Measurements from ENCODE around the gene TAS2R14.

DNA sequence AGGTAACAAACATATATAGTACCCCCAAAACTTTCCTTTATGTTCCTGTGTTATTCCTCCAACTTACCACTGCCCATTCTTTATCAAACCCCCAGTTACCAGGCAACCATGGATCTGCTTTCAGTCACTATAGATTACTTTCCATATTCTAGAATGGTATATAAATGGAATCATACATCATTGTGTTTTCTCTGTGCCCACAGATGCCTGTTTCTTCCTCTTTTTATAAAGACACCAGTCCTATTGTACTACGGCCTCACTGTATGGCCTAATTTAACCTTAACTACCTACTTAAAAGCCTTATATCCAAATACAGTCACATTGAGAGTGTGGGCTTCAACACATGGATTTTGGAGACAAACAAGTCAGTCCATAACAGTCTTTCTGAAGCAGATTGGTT, 2.6 kb downstream of the TAS2R14 start:
- no peak for TF ChIP-seq POLR2AphosphoS5 (IDR thresholded peaks at IDR 0.05; ENCODE audit: low read depth, low read length)
- TF ChIP-seq, protein P1, sequence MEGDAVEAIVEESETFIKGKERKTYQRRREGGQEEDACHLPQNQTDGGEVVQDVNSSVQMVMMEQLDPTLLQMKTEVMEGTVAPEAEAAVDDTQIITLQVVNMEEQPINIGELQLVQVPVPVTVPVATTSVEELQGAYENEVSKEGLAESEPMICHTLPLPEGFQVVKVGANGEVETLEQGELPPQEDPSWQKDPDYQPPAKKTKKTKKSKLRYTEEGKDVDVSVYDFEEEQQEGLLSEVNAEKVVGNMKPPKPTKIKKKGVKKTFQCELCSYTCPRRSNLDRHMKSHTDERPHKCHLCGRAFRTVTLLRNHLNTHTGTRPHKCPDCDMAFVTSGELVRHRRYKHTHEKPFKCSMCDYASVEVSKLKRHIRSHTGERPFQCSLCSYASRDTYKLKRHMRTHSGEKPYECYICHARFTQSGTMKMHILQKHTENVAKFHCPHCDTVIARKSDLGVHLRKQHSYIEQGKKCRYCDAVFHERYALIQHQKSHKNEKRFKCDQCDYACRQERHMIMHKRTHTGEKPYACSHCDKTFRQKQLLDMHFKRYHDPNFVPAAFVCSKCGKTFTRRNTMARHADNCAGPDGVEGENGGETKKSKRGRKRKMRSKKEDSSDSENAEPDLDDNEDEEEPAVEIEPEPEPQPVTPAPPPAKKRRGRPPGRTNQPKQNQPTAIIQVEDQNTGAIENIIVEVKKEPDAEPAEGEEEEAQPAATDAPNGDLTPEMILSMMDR (IDR thresholded peaks at IDR 0.05), result no peak

All from Panc1 (cell line).